Peyer's patch (tissue), 4 donors: Measurements from ENCODE around the gene RAB8B. TPM values are rescaled to one million over a fixed set of nuclear protein-coding genes. Genes with fewer than 3 reads are reported as not detected.

ENCODE experiments used
- DNase-seq, 3 donors: peaks; one replicate each; pipeline ENCODE4 v3.0.0-alpha.2; 2017 to 2019
- H3K27ac ChIP-seq, 4 donors: fragments of 200-600 bp; sonication (generic); one replicate each; pipeline ENCODE4 v1.5.1; 2016 to 2019
- H3K27me3 ChIP-seq, 2 donors: fragments of 200-600 bp; sonication (generic); one replicate each; pipeline ENCODE4 v1.5.1; 2019
- H3K36me3 ChIP-seq, 3 donors: fragments of 200-600 bp; sonication (generic); one replicate each; pipeline ENCODE4 v1.5.1; 2016 to 2019
- H3K4me1 ChIP-seq, 4 donors: fragments of 200-600 bp; sonication (generic); one replicate each; pipeline ENCODE4 v1.5.1; 2016 to 2019
- H3K4me3 ChIP-seq, 4 donors: fragments of 200-600 bp; sonication (generic); 1 replicate in 3 of 4; 2 replicates in 1 of 4; pipeline ENCODE4 v1.5.1; 2016 to 2019; ENCODE audit warnings: mild to moderate bottlenecking in 1 of 4
- H3K9me3 ChIP-seq, 4 donors: fragments of 200-600 bp; sonication (generic); one replicate each; pipeline ENCODE4 v1.5.1; 2016 to 2019; ENCODE audit warnings: mild to moderate bottlenecking in 1 of 4
- CTCF ChIP-seq, 6 experiments: fragments of 450-650 bp in 4 of 6; fragments of 200-600 bp in 2 of 6; sonication (generic) in 1 of 6; IDR thresholded peaks; one replicate each; pipeline ENCODE4 v1.5.1; 2017 to 2019; ENCODE audit warnings: antibody characterized with exemption in 6 of 6, mild to moderate bottlenecking in 3 of 6, moderate library complexity in 1 of 6
- POLR2A ChIP-seq, 2 donors: fragments of 450-650 bp; IDR thresholded peaks; one replicate each; pipeline ENCODE4 v1.5.1; 2017; ENCODE audit warnings: antibody characterized with exemption in 2 of 2, mild to moderate bottlenecking in 2 of 2, moderate library complexity in 2 of 2
- total RNA-seq, 4 donors: library from RNA; depleted of rRNA; stranded (reverse); fragments of >200 nt; gene quantifications; one replicate each; pipeline ENCODE4 v1.1.0, GENCODE V29; 2016

Gene RAB8B
- total RNA-seq, 4 donors from 2014 or later, result 11.7 to 35.5 (median 25.3) TPM

- no peak overlapping the region for H3K4me3 ChIP-seq
- no peak for TF ChIP-seq CTCF (IDR thresholded peaks at IDR 0.05)
- no peak for TF ChIP-seq POLR2A (IDR thresholded peaks at IDR 0.05)
These were observed 125.0 kb downstream of the RAB8B start for GRCh38 chr15:63314409-63314808.

More at GRCh38 chr15:63314409-63314808, 125.0 kb downstream of the RAB8B start:
- no peak for DNase-seq
- Histone ChIP-seq H3K9me3 (no peaks in the 10 kb centered on the region), H3K4me1 (no peaks in the 10 kb centered on the region), H3K27me3 (no peaks in the 10 kb centered on the region), H3K27ac (no peak overlapping the region), H3K36me3 (no peaks in the 10 kb centered on the region)

Other genes starting within 250 kb of the RAB8B start
- gene TPM1, start 146.9 kb upstream of the RAB8B start, total RNA-seq, result 100 to 1,000 TPM; 555 to 997 (median 617) TPM
- 10 to 100 TPM; 10.9 to 37.1 (median 12.6) TPM for gene LACTB, start 67.7 kb upstream of the RAB8B start, total RNA-seq
- 100 to 1,000 TPM in 2 of 4 donors, 10 to 100 TPM in 2; 78.4 to 226 (median 110) TPM for gene RPS27L, start 32.1 kb upstream of the RAB8B start, total RNA-seq
- gene APH1B, start 88.0 kb downstream of the RAB8B start, total RNA-seq, result 1 to 10 TPM; 3.3 to 4.8 (median 3.9) TPM
- gene CA12, start 192.2 kb downstream of the RAB8B start, total RNA-seq, result 10 to 100 TPM; 22.1 to 79.6 (median 37.0) TPM